Stimulated activated CD4-positive, alpha-beta T cell treated with anti-CD3 and anti-CD28 coated beads, TNF-alpha, amount 100 ng/mL, for 4 hours (primary cell): Measurements from ENCODE around the gene RPL39L.
"Not testable (repeated sequence)": the region's sequence is repeated elsewhere in the genome, so short reads cannot be mapped to it uniquely, and the experiment has no call there.

Source experiments
- DNase-seq, 3 experiments: peaks; one replicate each; pipeline ENCODE4 v3.0.0-alpha.2; 2020; ENCODE audit warnings: low read depth in 3 of 3

The RPL39L gene

GRCh38 chr3:187139126-187139894 lies at the start of gene RPL39L:
TSS of gene RPL39L (minus strand) at chr3:187139496. CDS start at chr3:187121300, 18,196 bp downstream.
- DNase-seq: peak; percentile 89 to 90 (median 90)

GRCh38 chr3:187188931-187189330 lies 49.6 kb upstream of the RPL39L start:
- DNase-seq: no peak

DNA sequence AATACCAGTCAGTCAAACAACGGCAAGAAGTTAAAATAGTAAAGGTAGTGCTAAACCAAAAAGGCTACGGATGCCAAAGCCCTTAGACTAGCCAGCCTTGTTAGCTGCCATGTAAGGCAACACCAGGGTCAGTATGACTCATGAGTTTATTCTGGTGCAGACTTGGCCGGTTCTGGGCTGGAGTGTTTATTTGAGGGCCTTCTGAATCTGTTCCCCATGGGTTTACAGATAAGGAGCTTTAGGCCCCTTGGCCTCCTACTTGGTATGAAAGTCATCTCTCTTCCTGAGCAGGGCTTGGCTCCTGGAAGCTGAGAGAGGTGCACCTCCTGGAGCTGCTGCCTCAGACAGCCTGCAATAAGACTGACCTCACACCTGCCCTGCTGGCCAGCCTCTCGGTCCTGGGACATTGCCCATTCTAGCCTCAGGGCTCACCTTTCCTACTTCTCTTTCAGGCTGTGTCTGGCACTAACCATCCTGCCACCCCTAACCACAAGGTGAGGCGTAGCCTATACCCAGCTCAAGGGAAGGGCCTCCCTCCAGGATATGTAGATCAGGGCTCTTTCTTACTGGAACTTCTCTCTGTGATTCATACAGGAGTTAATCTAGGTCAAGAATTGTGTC lies 47.6 kb upstream of the RPL39L start:
- DNase-seq: no peak

GRCh38 chr3:187186375-187186774 lies 47.1 kb upstream of the RPL39L start:
- no peak for DNase-seq

DNA sequence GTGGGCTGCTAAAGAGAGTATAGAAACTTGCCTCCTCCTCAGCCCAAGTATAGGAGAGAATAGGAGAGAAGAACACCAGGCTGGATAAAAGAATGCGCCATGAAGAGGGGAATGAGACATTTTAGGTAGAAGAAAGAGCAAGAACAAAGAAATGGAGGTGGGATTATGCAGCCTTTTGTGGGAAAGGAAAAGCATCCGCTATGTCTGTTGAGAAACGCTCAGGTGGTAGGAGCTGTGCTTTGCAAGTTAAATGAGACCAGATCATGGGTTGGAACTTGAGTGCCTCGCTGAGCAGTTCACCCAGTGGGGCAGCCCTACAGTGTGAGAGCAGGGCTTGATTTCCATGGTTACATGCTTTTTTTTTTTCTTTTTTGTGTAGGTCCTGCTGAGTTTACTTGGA lies 46.5 kb upstream of the RPL39L start:
- no peak for DNase-seq

DNA sequence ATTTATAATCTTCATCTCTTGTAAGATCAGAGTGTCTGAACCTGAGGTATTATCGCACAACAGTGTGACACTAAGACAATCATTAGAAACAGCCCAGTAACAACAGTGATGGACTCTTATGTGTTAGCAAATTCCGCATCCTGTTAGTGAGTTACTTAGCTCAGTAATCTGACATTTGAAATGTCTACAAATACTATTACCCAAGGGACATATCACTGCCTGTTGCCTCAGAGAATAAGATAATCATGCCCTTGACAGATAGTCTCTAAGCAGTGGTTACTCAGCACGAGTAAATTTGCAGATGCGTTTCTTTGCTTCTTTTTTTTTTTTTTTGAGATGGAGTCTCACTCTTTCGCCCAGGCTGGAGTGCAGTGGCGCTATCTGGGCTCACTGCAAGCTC lies 44.6 kb upstream of the RPL39L start:
- DNase-seq: no peak

GRCh38 chr3:187183210-187183862 lies 44.0 kb upstream of the RPL39L start:
- no peak for DNase-seq

GRCh38 chr3:187181454-187182170 lies 42.3 kb upstream of the RPL39L start:
- DNase-seq: no peak

DNA sequence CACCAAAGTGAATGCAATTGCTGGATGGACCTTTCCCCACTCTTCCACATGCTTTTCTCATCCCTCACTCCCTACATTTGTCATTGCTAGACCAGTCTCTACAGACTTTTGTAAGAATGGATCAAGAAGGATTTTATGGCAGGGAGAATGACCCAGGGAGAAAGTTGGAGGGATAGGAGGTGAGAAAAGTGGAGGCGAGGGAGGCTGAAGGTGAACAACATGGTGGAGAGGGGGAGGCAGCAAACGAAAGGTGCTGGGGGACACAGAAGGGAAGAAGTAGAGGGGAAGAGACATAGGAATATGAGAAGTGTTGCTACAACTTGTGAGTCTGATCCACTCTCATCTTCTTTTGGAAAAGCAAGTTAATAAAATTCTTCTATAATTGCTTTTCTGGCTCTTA lies 33.6 kb upstream of the RPL39L start:
- DNase-seq: no peak

GRCh38 chr3:187170911-187171310 lies 31.6 kb upstream of the RPL39L start:
- DNase-seq: not testable (repeated sequence)

DNA sequence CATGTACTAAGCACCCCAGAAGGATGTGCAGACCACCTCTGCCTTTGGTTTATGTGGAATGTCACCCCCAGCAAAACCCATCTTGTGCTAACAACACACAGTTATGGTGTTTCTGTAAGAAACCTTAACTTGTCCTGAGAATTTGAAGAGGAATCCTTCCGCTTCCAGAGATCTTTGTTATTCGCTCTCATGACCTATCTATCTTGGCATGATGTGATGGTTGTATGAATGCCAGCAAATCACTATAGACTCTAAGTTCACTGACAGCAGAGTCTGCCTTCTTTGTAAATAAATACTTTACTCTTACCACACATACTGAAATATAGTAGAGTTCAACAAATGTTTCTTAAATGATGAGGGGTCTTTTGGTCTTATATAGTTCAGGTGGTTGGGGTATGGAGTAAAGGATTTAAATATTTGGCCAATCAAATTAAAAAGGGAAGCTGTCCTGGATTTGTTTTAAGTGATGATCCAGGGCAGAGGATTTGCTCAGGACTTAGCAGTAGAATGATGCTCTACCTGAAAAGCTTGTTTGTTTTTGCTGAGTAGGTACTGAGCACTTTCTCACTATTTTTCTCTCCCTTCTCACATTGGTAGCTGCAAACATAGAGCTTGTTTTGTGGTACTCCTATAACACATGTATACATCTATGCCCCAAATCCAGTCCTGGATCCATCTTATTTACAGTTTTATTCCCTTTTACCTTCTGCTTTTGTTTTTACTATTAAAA lies 30.1 kb upstream of the RPL39L start:
- no peak for DNase-seq

- no peak for DNase-seq
These were observed 28.5 kb upstream of the RPL39L start for GRCh38 chr3:187167777-187168176.

- DNase-seq: no peak
These were observed 27.5 kb upstream of the RPL39L start for GRCh38 chr3:187166750-187167149.

DNA sequence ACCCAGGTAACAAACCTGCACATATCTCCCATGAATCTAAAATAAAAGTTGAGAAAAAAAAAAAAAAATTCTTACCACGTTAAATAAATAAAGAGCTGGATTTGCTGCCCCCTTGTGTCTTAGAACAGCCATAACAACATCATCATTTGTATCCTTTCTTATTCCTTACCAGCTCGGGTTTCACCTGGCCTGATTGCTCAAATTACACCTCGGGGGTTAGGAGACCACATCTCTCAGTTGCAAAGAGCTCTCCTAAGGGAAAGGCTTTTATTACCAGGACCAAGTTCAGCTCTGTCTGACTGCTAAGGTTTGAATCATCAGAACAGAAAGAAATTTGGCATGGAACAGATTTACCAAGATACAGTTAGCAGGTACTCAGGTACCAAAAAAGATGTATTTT lies 25.8 kb upstream of the RPL39L start:
- peak in 1 of 3 experiments; percentile 13 for DNase-seq

- DNase-seq: no peak
These were observed 23.1 kb upstream of the RPL39L start for GRCh38 chr3:187162265-187162953.

- DNase-seq: no peak
These were observed 22.3 kb upstream of the RPL39L start for GRCh38 chr3:187161556-187161955.

GRCh38 chr3:187150599-187150998 lies 11.3 kb upstream of the RPL39L start:
- DNase-seq: peak; percentile 33 to 51 (median 43)

- no peak for DNase-seq
These were observed 10.9 kb upstream of the RPL39L start for GRCh38 chr3:187150186-187150585.

DNA sequence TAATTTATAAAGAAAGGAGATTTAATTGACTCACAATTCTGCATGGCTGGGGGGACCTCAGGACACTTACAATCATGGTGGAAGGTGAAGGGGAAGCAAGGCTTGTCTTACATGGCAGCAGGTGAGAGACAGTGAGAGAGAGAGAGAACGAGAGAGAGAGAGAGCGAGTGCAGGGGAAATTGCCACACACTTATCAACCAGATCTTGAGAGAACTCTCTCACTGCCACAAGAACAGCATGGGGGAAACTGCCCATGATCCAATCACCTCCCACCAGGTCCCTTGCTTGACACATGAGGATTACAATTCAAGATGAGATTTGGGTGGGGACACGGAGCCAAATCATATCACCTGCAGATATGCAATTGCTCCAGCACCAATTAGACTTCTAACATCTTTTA lies 7.1 kb upstream of the RPL39L start:
- no peak for DNase-seq

GRCh38 chr3:187145149-187145895 lies 6.0 kb upstream of the RPL39L start:
- no peak for DNase-seq
